GM12801 (cell line): ENCODE data around the gene KPNA1.

Experiments
- TF ChIP-seq, protein P1 (sequence below): IDR thresholded peaks from one replicate; pipeline ENCODE4 v1.5.1; 2011; ENCODE audit warnings: control low read depth; ENCODE audit not compliant: insufficient read length; ENCODE audit errors: extremely low read depth

The KPNA1 gene

DNA sequence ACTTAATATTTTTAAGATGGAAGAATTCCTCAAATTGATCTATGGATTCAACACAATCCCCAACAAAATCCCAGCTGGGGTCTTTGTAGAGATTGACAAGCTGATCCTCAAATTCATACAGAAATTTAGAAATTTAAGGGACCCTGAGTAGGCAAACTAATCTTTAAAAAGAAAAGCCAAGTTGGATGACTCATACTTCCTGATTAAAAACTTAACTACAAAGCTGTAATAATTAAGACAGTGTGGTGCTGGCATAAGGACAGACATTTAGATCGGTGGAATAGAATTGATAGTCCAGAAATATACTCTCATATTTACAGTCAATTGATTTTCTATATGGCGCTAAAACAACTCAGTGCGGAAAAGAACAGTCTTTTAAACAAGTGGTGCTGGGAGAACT, 119.2 kb downstream of the KPNA1 start:
- TF ChIP-seq, protein P1, sequence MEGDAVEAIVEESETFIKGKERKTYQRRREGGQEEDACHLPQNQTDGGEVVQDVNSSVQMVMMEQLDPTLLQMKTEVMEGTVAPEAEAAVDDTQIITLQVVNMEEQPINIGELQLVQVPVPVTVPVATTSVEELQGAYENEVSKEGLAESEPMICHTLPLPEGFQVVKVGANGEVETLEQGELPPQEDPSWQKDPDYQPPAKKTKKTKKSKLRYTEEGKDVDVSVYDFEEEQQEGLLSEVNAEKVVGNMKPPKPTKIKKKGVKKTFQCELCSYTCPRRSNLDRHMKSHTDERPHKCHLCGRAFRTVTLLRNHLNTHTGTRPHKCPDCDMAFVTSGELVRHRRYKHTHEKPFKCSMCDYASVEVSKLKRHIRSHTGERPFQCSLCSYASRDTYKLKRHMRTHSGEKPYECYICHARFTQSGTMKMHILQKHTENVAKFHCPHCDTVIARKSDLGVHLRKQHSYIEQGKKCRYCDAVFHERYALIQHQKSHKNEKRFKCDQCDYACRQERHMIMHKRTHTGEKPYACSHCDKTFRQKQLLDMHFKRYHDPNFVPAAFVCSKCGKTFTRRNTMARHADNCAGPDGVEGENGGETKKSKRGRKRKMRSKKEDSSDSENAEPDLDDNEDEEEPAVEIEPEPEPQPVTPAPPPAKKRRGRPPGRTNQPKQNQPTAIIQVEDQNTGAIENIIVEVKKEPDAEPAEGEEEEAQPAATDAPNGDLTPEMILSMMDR = no peak

DNA sequence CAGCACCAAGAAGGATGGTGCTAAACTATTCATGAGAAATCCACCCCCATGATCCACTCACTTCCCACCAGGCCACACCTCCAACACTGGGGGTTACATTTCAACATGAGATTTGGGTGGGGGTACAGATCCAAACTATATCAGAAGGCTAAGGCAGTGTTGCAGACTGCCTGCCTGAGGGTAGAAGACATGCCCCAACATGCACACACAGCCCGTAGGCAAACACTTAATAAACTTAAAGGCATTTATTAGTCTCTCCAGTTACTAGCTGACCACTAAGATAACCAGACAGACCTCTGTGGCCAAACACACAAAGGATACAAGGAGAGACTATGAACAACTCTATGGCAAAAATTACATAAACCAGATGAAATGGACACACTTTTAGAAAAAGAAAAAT, 120.6 kb downstream of the KPNA1 start:
- TF ChIP-seq, protein P1 = no peak

DNA sequence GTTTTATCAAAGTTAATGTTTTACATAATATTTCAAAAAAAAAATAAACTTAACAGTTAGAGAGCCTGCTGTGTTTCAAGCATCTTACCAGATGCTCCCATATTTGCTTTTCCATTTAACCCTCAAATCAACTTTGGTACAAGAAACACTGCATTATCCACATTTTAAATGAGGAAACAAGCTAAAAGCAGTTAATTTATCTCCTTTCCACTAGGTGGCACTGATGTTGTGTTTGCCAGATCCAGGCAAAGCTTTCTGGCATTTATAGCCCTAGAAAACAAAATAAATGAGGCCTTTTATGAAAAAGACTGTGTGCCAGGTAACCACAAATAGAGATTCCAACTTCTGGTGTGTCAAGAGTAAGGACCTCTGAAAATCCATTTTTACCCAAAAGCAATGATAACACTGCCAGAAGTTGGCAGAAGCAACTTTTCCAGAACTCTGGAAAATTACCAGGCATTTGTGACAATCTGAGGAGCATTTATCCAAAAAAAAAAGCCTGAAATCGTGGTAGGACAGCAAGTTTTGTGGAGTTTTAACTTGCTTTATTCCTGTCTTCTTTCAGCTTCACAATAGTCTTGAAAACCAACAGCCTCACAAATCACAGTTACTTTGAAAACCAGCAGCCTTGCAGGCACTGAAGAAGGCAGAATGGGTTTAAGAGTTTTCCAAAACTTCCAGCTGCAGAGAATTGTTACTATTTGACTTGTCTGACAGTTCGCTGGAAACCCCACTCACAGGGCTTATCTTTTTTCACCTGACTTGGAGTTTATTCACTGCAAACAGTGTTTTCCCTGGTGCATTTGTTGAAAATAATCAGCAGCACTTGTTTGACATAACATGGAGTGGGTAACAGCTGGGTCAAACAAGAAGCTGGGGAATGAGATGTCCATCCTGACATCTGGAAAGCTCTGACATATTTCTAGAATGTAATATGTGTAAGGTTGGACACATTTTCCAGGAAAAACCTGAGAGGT, 121.6 kb downstream of the KPNA1 start:
- TF ChIP-seq, protein P1 = peak; percentile 38

DNA sequence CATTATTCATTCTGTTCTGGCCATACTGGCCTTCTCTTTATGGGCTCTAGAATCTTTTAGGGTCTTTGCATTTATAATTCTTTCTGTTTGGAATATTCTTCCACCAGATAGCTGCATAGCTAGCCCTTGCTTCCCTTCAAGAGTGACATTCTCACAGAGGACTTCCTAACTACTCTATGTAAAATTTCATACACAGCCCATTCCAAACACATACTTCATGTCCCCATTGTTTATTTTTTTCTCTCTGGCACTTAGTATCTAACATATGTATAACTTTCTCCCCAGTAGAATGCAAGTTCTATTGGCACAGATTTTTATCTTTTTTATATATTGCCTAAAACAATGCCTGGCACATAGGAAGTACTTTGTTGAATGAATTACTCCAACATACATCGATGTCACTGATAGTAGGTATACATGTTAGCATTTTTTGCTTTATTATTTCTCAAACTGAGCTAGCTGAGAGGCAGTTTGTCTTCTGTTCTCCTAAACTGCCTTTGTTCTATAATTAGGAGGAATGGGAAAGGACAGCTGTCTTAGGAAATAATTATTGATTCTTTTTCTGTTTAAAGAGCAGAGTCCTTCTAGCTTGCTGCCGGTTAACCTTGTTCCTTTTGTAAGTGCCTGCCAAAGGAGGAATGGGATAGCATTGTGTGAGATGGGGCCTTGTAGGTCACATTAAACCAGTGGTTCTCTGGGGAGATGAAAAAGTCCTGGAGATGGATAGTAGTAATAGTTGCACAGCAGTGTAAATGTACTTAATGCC, 122.9 kb downstream of the KPNA1 start:
- TF ChIP-seq, protein P1 = no peak

DNA sequence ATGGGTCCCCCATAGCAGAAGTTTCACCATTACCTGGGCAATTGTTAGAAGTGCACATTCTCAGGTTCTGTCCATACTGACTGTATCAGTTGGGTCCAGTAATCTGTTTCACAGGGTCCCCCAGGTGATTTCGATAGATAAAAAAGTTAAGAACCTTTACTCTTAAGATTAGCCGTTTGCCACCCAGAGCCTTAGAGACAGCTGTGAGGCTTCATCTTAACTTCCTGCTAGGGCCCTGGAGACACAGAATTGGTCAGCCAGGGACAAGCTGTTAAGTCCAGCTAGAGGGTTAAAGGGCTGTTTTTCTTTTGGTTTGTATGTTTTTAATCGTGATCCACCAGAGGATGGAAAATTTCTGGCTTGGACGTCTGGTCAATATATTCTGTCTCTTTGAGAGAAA, 124.1 kb downstream of the KPNA1 start:
- TF ChIP-seq, protein P1 = no peak

DNA sequence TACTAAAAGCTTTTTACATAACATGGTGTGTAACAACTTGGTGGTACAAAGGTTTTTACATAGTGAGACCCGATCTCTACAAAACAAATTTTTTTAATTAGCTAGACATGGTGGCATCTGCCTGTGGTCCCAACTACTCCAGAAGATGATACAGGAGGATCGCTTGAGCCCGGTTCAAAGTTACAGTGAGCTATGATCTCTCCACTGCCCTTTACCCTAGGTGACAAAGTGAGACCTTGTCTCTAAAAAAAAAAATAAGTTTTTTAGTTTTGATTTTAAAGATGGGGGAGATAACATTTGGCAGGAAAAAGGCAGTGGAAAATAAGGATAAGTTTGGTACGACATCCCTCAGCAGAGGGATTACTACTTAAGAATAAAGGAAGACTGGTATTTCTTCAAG, 124.8 kb downstream of the KPNA1 start:
- TF ChIP-seq, protein P1 = no peak

DNA sequence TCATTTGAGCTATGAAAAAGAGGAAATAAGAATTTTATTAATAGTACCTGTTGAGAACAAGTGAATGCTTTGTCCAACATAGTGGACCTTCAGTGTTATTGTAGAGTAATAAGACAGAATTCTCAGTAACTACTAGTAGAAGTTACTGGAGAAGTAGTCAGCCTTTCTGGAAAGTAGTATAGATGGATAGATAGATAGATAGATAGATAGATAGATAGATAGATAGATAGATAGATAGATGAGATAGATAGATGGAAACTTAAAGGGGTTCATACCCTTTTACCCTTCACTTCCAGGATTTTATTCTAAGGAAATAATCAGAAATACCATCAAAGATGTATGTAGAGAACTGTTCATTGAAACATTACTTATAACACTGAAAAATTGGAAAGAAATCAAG, 125.5 kb downstream of the KPNA1 start:
- TF ChIP-seq, protein P1 = no peak
